Activated naive CD8-positive, alpha-beta T cell (primary cell): Measurements from ENCODE around the gene DEPDC5.
A peak's percentile ranks its signal among the peaks of the same experiment; 100 is the strongest.

ENCODE experiments used
- H3K27ac Mint-ChIP-seq: one replicate; pipeline ENCODE4 v1.8.0; 2021; ENCODE audit warnings: mixed read lengths
- H3K27me3 Mint-ChIP-seq: one replicate; pipeline ENCODE4 v1.8.0; 2021; ENCODE audit warnings: mixed read lengths
- H3K36me3 Mint-ChIP-seq: one replicate; pipeline ENCODE4 v1.8.0; 2021; ENCODE audit warnings: mixed read lengths
- H3K4me1 Mint-ChIP-seq: one replicate; pipeline ENCODE4 v1.8.0; 2021; ENCODE audit warnings: low read depth, mixed read lengths
- H3K4me3 Mint-ChIP-seq: one replicate; pipeline ENCODE4 v1.8.0; 2021; ENCODE audit warnings: mild to moderate bottlenecking, mixed read lengths
- H3K9me3 Mint-ChIP-seq: one replicate; pipeline ENCODE4 v1.8.0; 2021; ENCODE audit warnings: low read depth, mixed read lengths

The DEPDC5 gene

GRCh38 chr22:31898926-31899325 lies 145.1 kb downstream of the DEPDC5 start:
- H3K27me3 Mint-ChIP-seq = no peaks in the 10 kb centered on the region
- H3K36me3 Mint-ChIP-seq = peaks cover 3% of the 10 kb centered on the region
- H3K4me3 Mint-ChIP-seq = no peak overlapping the region
- H3K27ac Mint-ChIP-seq = no peak overlapping the region
- H3K4me1 Mint-ChIP-seq = no peaks in the 10 kb centered on the region
- H3K9me3 Mint-ChIP-seq = no peaks in the 10 kb centered on the region

- no peak overlapping the region for H3K4me3 Mint-ChIP-seq
Observed at GRCh38 chr22:31899669-31900068, 145.8 kb downstream of the DEPDC5 start.

GRCh38 chr22:31901388-31902137 lies 147.7 kb downstream of the DEPDC5 start:
- Mint-ChIP-seq H3K27me3 (no peaks in the 10 kb centered on the region), H3K9me3 (no peaks in the 10 kb centered on the region), H3K36me3 (peaks cover 3% of the 10 kb centered on the region), H3K4me3 (no peak overlapping the region), H3K27ac (no peak overlapping the region), H3K4me1 (no peaks in the 10 kb centered on the region)

More at GRCh38 chr22:31899669-31900068, 145.8 kb downstream of the DEPDC5 start:
- Mint-ChIP-seq H3K27me3 (no peaks in the 10 kb centered on the region), H3K9me3 (no peaks in the 10 kb centered on the region), H3K27ac (no peak overlapping the region), H3K4me1 (no peaks in the 10 kb centered on the region), H3K36me3 (peaks cover 3% of the 10 kb centered on the region)

GRCh38 chr22:31904651-31905050 lies 150.8 kb downstream of the DEPDC5 start:
- no peak overlapping the region for H3K4me3 Mint-ChIP-seq
- no peaks in the 10 kb centered on the region for H3K9me3 Mint-ChIP-seq
- no peak overlapping the region for H3K27ac Mint-ChIP-seq
- peaks cover 3% of the 10 kb centered on the region for H3K36me3 Mint-ChIP-seq
- no peaks in the 10 kb centered on the region for H3K4me1 Mint-ChIP-seq
- no peaks in the 10 kb centered on the region for H3K27me3 Mint-ChIP-seq

- H3K36me3 Mint-ChIP-seq = peaks cover 3% of the 10 kb centered on the region
- H3K9me3 Mint-ChIP-seq = no peaks in the 10 kb centered on the region
- no peak overlapping the region for H3K4me3 Mint-ChIP-seq
- no peaks in the 10 kb centered on the region for H3K4me1 Mint-ChIP-seq
- no peaks in the 10 kb centered on the region for H3K27me3 Mint-ChIP-seq
- H3K27ac Mint-ChIP-seq = peak overlapping the region; percentile 12
Observed at GRCh38 chr22:31905356-31905755, 151.5 kb downstream of the DEPDC5 start.

- no peaks in the 10 kb centered on the region for H3K27me3 Mint-ChIP-seq
- H3K36me3 Mint-ChIP-seq = peaks cover 3% of the 10 kb centered on the region
- no peak overlapping the region for H3K27ac Mint-ChIP-seq
- no peaks in the 10 kb centered on the region for H3K9me3 Mint-ChIP-seq
- H3K4me1 Mint-ChIP-seq = no peaks in the 10 kb centered on the region
- H3K4me3 Mint-ChIP-seq = no peak overlapping the region
Observed at GRCh38 chr22:31906086-31906485, 152.3 kb downstream of the DEPDC5 start.

- Mint-ChIP-seq H3K4me1 (no peaks in the 10 kb centered on the region), H3K27me3 (no peaks in the 10 kb centered on the region), H3K9me3 (no peaks in the 10 kb centered on the region), H3K36me3 (peaks cover 3% of the 10 kb centered on the region), H3K27ac (no peak overlapping the region), H3K4me3 (no peak overlapping the region)
Observed at GRCh38 chr22:31906569-31906968, 152.8 kb downstream of the DEPDC5 start.

- Mint-ChIP-seq H3K27me3 (no peaks in the 10 kb centered on the region), H3K36me3 (peaks cover 3% of the 10 kb centered on the region), H3K9me3 (no peaks in the 10 kb centered on the region), H3K4me1 (no peaks in the 10 kb centered on the region), H3K4me3 (no peak overlapping the region), H3K27ac (no peak overlapping the region)
Observed at GRCh38 chr22:31909977-31910376, 156.2 kb downstream of the DEPDC5 start.

- no peaks in the 10 kb centered on the region for H3K4me1 Mint-ChIP-seq
- H3K9me3 Mint-ChIP-seq = no peaks in the 10 kb centered on the region
- no peak overlapping the region for H3K4me3 Mint-ChIP-seq
- no peaks in the 10 kb centered on the region for H3K36me3 Mint-ChIP-seq
- no peak overlapping the region for H3K27ac Mint-ChIP-seq
- no peaks in the 10 kb centered on the region for H3K27me3 Mint-ChIP-seq
Observed at GRCh38 chr22:31911565-31912406, 158.0 kb downstream of the DEPDC5 start.

GRCh38 chr22:31912407-31912743 lies 158.6 kb downstream of the DEPDC5 start:
- H3K27me3 Mint-ChIP-seq = no peaks in the 10 kb centered on the region
- H3K36me3 Mint-ChIP-seq = no peaks in the 10 kb centered on the region
- no peaks in the 10 kb centered on the region for H3K4me1 Mint-ChIP-seq
- H3K27ac Mint-ChIP-seq = no peak overlapping the region
- H3K4me3 Mint-ChIP-seq = no peak overlapping the region
- no peaks in the 10 kb centered on the region for H3K9me3 Mint-ChIP-seq

GRCh38 chr22:31915586-31915985 lies 161.8 kb downstream of the DEPDC5 start:
- Mint-ChIP-seq H3K4me1 (no peaks in the 10 kb centered on the region), H3K4me3 (no peak overlapping the region), H3K27ac (no peak overlapping the region), H3K27me3 (no peaks in the 10 kb centered on the region), H3K36me3 (no peaks in the 10 kb centered on the region), H3K9me3 (no peaks in the 10 kb centered on the region)

- Mint-ChIP-seq H3K36me3 (no peaks in the 10 kb centered on the region), H3K4me3 (no peak overlapping the region), H3K27me3 (no peaks in the 10 kb centered on the region), H3K9me3 (no peaks in the 10 kb centered on the region), H3K27ac (no peak overlapping the region), H3K4me1 (no peaks in the 10 kb centered on the region)
Observed at GRCh38 chr22:31917227-31917921, 163.6 kb downstream of the DEPDC5 start.

- Mint-ChIP-seq H3K36me3 (no peaks in the 10 kb centered on the region), H3K4me3 (no peak overlapping the region), H3K9me3 (no peaks in the 10 kb centered on the region), H3K4me1 (no peaks in the 10 kb centered on the region), H3K27me3 (peaks cover 3% of the 10 kb centered on the region), H3K27ac (no peak overlapping the region)
Observed at GRCh38 chr22:31919730-31920129, 165.9 kb downstream of the DEPDC5 start.

GRCh38 chr22:31920306-31920705 lies 166.5 kb downstream of the DEPDC5 start:
- no peaks in the 10 kb centered on the region for H3K9me3 Mint-ChIP-seq
- no peaks in the 10 kb centered on the region for H3K36me3 Mint-ChIP-seq
- peaks cover 7% of the 10 kb centered on the region for H3K27me3 Mint-ChIP-seq
- no peak overlapping the region for H3K4me3 Mint-ChIP-seq
- no peak overlapping the region for H3K27ac Mint-ChIP-seq
- no peaks in the 10 kb centered on the region for H3K4me1 Mint-ChIP-seq

GRCh38 chr22:31921106-31921505 lies 167.3 kb downstream of the DEPDC5 start:
- H3K4me3 Mint-ChIP-seq = no peak overlapping the region
- no peaks in the 10 kb centered on the region for H3K36me3 Mint-ChIP-seq
- H3K4me1 Mint-ChIP-seq = no peaks in the 10 kb centered on the region
- no peaks in the 10 kb centered on the region for H3K9me3 Mint-ChIP-seq
- peaks cover 12% of the 10 kb centered on the region for H3K27me3 Mint-ChIP-seq
- no peak overlapping the region for H3K27ac Mint-ChIP-seq
